NCI-H345 (cell line): Measurements from ENCODE around the gene C20orf173.
A peak's percentile ranks its signal among the peaks of the same experiment; 100 is the strongest.
"Not testable (repeated sequence)": the region's sequence is repeated elsewhere in the genome, so short reads cannot be mapped to it uniquely, and the experiment has no call there.

Experiments
- DNase-seq: peaks from one replicate; lab custom pipeline; 2025; lab: John Stamatoyannopoulos, UW

The C20orf173 gene

GRCh38 chr20:35544941-35545340 lies 15.5 kb upstream of the C20orf173 start:
- DNase-seq: peak; percentile 22

- DNase-seq: no peak
Observed at GRCh38 chr20:35544436-35544835, 15.0 kb upstream of the C20orf173 start.

DNA sequence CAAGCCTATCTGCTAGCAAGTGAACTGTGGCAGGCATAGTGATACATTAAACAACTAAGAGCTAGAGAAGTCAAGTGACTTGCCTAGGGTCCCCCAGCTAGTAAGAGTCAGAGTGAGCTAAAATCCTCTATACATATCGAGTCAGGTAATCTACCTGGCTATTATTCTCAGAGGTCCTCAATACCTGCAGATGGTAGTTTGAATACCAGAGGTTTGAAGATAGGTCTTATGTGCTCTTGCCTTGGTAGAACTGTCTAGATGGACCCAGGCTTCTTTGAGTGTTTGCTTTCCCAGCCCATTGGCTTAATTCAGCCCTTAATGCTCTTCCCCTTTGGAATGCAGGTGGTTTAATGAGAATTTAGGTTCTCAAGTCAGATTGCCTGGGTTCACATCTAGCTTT lies 13.5 kb upstream of the C20orf173 start:
- DNase-seq: no peak

DNA sequence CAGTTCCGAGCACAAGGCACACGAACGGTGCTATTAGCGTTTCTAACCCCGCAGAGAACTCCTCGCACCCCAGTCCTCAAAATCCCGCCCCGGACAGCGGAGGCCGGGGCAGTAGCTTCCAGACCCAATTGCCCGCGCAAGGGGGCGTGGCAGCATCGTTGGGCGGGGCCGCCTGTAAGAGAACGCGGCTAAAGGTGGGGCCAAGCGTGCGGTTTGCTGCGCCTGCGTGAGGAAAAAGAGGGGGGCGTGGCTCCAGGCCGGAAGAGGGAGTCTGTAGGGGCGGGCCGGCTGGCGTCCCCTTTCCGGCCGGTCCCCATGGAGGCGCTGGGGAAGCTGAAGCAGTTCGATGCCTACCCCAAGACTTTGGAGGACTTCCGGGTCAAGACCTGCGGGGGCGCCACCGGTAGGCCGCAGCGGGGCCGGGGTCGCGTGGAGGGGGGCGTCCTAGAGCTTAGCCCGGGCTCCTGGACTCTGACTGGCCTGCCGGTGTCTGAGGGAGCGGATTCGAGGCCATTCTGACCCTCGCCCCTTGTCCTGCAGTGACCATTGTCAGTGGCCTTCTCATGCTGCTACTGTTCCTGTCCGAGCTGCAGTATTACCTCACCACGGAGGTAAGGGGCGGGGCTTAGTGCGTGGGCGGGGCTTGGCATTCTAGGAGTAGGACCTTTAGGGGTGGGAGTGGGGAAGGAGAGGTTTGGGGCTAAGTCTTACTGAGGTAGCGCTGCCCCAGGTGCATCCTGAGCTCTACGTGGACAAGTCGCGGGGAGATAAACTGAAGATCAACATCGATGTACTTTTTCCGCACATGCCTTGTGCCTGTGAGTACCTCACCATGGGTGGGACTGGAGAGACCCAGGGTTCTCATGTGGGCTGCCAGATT lies 12.6 kb upstream of the C20orf173 start, which contains the start of gene ERGIC3:
TSS of gene ERGIC3 (plus strand) at position 296 of the 880 bp plus-strand sequence. CDS start at position 316, 20 bp downstream.
- peak; percentile 99 for DNase-seq

GRCh38 chr20:35541118-35541782 lies 11.8 kb upstream of the C20orf173 start:
- DNase-seq: no peak

DNA sequence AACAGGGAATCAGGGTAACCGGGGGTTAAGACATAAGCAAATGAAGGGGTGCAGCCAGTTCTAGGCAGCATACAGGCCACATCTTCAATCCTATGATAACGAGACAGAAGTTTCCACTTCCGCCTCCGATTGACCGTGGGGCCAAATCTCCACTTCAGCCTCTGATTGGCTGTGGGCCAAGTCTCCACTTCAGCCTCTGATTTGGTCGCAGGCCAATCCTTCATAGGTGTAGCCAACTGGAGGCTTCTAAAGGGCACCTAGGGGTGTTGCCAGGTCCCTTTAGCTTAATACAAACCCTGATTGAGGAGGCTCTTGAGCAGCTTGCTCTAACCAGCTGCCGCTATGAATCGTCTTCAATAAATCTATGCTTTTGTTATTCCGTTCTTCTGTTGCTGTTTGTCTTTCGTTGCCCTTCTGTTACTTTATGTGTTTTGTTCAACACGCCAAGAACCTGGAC lies 10.3 kb upstream of the C20orf173 start:
- DNase-seq: peak; percentile 98

- no peak for DNase-seq
Observed at GRCh38 chr20:35527122-35527769, 2.2 kb downstream of the C20orf173 start.

GRCh38 chr20:35525639-35526038 lies 3.8 kb downstream of the C20orf173 start:
- no peak for DNase-seq

DNA sequence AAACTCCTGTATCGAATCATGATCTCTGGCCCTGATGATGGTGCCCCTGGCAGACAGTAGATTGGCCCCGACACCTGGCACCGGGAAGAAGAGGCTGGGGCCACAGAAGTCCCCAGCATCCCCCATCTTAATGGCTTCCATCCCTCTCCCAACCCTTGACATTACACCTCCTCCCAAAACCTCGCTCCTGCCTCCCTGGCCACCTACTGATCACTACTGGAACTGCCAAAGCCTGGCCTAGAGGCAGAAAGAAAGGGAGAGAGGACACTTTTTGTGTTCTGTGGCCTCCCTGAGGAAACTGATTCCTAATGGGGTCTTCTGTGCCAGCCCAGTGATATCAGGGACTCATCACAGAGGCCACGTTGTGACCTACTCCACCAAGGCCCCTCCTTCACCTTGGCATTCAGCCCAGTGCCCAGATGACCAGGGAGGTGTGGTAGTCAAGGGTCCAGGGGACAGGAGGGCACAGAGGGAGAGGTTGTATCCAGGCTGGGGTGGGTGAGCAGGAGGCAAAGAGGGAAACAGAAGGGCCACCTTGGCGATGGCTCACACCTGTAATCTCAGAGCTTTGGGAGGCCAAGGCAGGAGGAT lies 6.1 kb downstream of the C20orf173 start:
- DNase-seq: no peak

- no peak for DNase-seq
Observed at GRCh38 chr20:35518955-35519354, 10.5 kb downstream of the C20orf173 start.

DNA sequence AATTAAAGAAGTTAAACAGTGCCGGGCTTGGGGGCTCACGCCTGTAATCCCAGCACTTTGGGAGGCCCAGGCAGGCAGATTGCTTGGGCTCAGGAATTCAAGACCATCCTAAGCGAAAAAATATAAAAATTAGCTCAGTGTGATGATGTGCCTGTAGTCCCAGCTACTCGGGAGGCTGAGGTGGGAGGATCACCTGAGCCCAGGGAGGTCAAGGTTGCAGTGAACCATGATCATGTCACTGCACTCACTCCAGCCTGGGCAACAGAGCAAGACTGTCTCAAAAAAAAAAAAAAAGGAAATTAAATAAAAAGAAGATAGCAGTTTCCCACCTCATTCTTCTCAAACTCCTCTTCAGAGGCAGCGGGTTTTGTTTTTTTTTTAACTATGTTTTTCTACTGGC lies 11.7 kb downstream of the C20orf173 start:
- not testable (repeated sequence) for DNase-seq

DNA sequence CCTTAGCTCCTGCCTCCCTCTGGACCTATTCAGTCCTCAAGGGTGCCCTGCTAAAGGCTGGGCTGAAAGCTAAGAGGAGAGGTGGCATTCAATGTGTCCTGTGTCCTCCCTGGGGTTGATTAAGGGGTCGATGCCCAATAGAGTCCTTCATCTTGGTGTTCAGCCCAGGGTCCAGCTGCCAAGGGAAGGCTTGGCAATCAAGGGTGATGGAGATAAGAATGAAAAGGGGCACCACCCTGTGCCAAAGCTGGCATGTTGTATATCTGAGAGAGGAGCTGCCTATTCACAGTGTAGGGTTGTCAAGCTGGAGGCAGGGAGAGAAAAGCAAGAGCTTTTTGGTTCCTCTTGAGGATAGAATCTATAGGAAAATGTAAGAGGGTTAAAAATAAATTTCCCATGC lies 12.3 kb downstream of the C20orf173 start:
- DNase-seq: no peak

DNA sequence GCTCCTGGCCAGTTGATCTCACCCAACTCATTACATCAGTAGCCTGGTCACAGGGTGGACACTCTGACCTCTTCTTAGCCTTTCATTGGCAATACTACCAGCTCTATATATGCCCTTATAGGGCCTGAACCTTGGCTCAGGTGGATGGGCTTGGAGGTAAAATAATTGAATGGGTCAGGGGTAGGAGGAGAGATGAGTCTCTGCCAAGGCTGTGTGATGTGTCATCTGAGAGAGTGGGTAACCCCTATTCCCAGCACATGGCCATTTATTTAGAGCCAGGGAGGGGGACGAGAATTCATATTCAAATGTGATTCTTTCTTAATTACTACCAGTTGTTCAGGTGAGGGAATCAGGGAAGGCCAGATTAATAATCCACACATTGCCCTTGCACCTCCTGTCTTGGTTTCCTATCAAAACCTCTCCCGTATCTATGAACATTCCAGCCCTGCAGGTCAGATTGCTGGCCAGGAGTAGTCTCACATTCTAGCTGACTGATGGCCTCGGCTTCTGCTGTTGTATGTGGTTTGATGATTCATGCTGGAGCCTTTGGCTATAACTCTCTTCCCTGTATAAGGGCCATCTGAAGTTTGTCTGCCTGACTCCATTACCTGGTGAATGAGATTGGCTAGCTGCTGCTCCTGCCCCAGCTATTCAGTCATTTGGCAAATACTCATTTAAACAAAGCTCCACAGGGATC lies 13.4 kb downstream of the C20orf173 start:
- no peak for DNase-seq

GRCh38 chr20:35515341-35515740 lies 14.1 kb downstream of the C20orf173 start:
- DNase-seq: no peak

- no peak for DNase-seq
Observed at GRCh38 chr20:35514371-35514932, 15.0 kb downstream of the C20orf173 start.

GRCh38 chr20:35511814-35512420 lies 17.5 kb downstream of the C20orf173 start:
- peak; percentile 22 for DNase-seq

DNA sequence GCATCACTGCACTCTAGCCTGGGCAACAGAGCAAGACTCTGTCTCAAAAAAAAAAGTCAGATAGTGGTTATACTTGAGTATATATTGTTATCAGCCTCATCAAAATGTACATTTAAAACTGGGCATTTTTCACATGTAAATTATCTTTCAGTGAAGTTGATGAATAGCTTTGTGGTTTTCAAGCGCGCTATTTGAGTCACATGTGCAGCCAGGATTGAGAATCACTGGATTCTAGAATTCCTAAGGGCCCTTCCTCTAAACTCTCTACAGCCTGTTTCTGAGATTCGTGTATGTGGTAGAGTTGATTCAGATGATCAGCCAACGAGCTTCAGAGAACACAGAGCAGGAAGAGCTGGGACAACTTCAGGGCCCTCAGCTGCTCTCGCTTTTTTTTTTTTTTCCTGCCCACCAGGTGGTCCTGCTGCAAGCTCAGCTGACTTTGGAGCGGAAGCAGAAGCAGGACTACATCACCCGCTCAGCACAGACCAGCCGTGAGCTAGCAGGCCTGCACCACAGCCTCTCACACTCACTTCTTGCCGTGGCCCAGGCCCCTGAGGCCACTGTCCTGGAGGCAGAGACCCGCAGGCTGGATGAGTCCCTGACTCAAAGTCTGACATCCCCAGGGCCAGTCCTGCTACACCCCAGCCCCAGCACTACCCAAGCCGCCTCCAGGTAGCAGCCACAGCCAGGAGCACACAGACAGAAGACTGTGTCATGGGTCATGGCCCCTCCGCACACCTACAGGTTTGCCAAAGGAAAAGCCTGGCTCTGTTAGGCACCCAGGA lies 18.3 kb downstream of the C20orf173 start:
- no peak for DNase-seq

- no peak for DNase-seq
Observed at GRCh38 chr20:35508493-35509218, 20.8 kb downstream of the C20orf173 start.
